Mucosa of descending colon (tissue), 3 donors: ENCODE measurements around the gene DCC. TPM values are rescaled to one million over a fixed set of nuclear protein-coding genes. Genes with fewer than 3 reads are reported as not detected.
A peak's percentile ranks its signal among the peaks of the same experiment; 100 is the strongest.
"Not testable (repeated sequence)": the region's sequence is repeated elsewhere in the genome, so short reads cannot be mapped to it uniquely, and the experiment has no call there.

ENCODE experiments used
- ATAC-seq: fragments of 200-7000 bp; cut with Tn5 transposase; one replicate; pipeline ENCODE4 v1.9.1; 2020; ENCODE audit warnings: mild to moderate bottlenecking, moderate library complexity
- DNase-seq, 3 donors: peaks; one replicate each; pipeline ENCODE4 v3.0.0-alpha.2; 2020
- H3K36me3 ChIP-seq: fragments of 200-600 bp; one replicate; pipeline ENCODE4 v1.8.0; 2021; ENCODE audit warnings: low read depth, mild to moderate bottlenecking
- H3K4me1 ChIP-seq: fragments of 200-600 bp; one replicate; pipeline ENCODE4 v1.8.0; 2021; ENCODE audit warnings: low read depth, mild to moderate bottlenecking
- H3K4me3 ChIP-seq: fragments of 200-600 bp; one replicate; pipeline ENCODE4 v1.8.0; 2021; ENCODE audit warnings: mild to moderate bottlenecking
- H3K9me3 ChIP-seq: fragments of 200-600 bp; one replicate; pipeline ENCODE4 v1.8.0; 2021; ENCODE audit warnings: mild to moderate bottlenecking
- CTCF ChIP-seq: fragments of 200-600 bp; IDR thresholded peaks from one replicate; pipeline ENCODE4 v1.8.0; 2022; ENCODE audit warnings: antibody characterized with exemption, mild to moderate bottlenecking
- intact Hi-C, 2 donors: fragments of 100-400 bp; cut with DNase I in 1 of 2; cut with micrococcal nuclease in 1 of 2; formaldehyde crosslinking; loops; one replicate each; pipeline versions ENCODE4 v1.11.0 to v1.11.1; 2022; cut with DNase I, micrococcal nuclease
- total RNA-seq, 3 donors: library from RNA; stranded (reverse); fragmentation: NEBNext Ultra II Directional in 2 of 3; extraction: Animal tissue kit (Norgen Biotek cat#: 25700) in 2 of 3; gene quantifications; one replicate each; pipeline versions ENCODE4 v1.2.1 to v1.2.4, GENCODE V29; 2021 to 2023
- donor health status: DM: no; HTN: no; CAD: no; lungs with moderate emphysema.
- donor health status: DM: no; HTN: no; CAD: no.
- donor health status: DM: no; HTN: yes; CAD: no.

DCC gene
- total RNA-seq, 3 donors from 2014 or later, result 0.26 to 1.3 (median 0.34) TPM

GRCh38 chr18:52349498-52349897 lies 9.5 kb downstream of the DCC start:
- no peak for ATAC-seq
- no peaks in the 10 kb centered on the region for H3K36me3 ChIP-seq
- no peak for TF ChIP-seq CTCF
- H3K4me3 ChIP-seq, result no peak overlapping the region
- no peaks in the 10 kb centered on the region for H3K4me1 ChIP-seq
- no peaks in the 10 kb centered on the region for H3K9me3 ChIP-seq
- intact Hi-C loops, result no loop called here
- no peak for DNase-seq

GRCh38 chr18:52352920-52353319 lies 12.9 kb downstream of the DCC start:
- ATAC-seq (no peak), DNase-seq (no peak)
- Histone ChIP-seq H3K4me1 (no peaks in the 10 kb centered on the region), H3K4me3 (no peak overlapping the region), H3K36me3 (no peaks in the 10 kb centered on the region), H3K9me3 (no peaks in the 10 kb centered on the region)
- intact Hi-C loops, result no loop called here
- no peak for TF ChIP-seq CTCF

- no peak overlapping the region for H3K4me3 ChIP-seq
- no peak for ATAC-seq
- no peak for DNase-seq
- TF ChIP-seq CTCF, result no peak
- H3K9me3 ChIP-seq, result no peaks in the 10 kb centered on the region
- intact Hi-C loops, result no loop called here
- H3K36me3 ChIP-seq, result no peaks in the 10 kb centered on the region
- no peaks in the 10 kb centered on the region for H3K4me1 ChIP-seq
Observed at GRCh38 chr18:52353589-52353988, 13.6 kb downstream of the DCC start.

- DNase-seq, result no peak
- TF ChIP-seq CTCF, result no peak
- Histone ChIP-seq H3K4me3 (no peak overlapping the region), H3K4me1 (no peaks in the 10 kb centered on the region), H3K9me3 (no peaks in the 10 kb centered on the region), H3K36me3 (no peaks in the 10 kb centered on the region)
- ATAC-seq, result no peak
- intact Hi-C loops, result no loop called here
Observed at GRCh38 chr18:52363861-52364260, 23.9 kb downstream of the DCC start.

GRCh38 chr18:52366851-52367250 lies 26.9 kb downstream of the DCC start:
- H3K4me3 ChIP-seq, ATAC-seq, H3K4me1 ChIP-seq, H3K36me3 ChIP-seq, H3K9me3 ChIP-seq, intact Hi-C loops: not testable (repeated sequence)
- peak in 1 of 3 donors; percentile 37 for DNase-seq

GRCh38 chr18:52367953-52368742 lies 28.2 kb downstream of the DCC start:
- TF ChIP-seq CTCF, result no peak

More at GRCh38 chr18:52367953-52368742, 28.2 kb downstream of the DCC start:
- H3K4me3 ChIP-seq, result no peak overlapping the region
- H3K36me3 ChIP-seq, result no peaks in the 10 kb centered on the region
- no peak for DNase-seq
- no peaks in the 10 kb centered on the region for H3K4me1 ChIP-seq
- intact Hi-C loops, result no loop called here
- ATAC-seq, result no peak
- H3K9me3 ChIP-seq, result no peaks in the 10 kb centered on the region
